MM.1S (cell line): ENCODE data around the gene DNAH8.

Experiments
- CTCF ChIP-seq: fragments of 300-600 bp; sonication (generic); IDR thresholded peaks from 2 replicates; pipeline ENCODE4 v1.5.1; 2016; ENCODE audit warnings: antibody characterized with exemption, low read length, mixed read lengths
- EZH2 ChIP-seq: fragments of 300-600 bp; sonication (generic); optimal IDR thresholded peaks from 2 replicates; pipeline ENCODE3; 2017; ENCODE audit warnings: low read depth, mild to moderate bottlenecking, antibody characterized with exemption, low read length, mixed read lengths

GRCh38 chr6:38836585-38836984 lies 121.5 kb downstream of the DNAH8 start:
- TF ChIP-seq EZH2 (no peak), CTCF (no peak)
